IMR-90 (cell line): ENCODE results near the gene ARHGEF4. TPM values are rescaled to one million over a fixed set of nuclear protein-coding genes. Genes with fewer than 3 reads are reported as not detected.

Source experiments
- ATAC-seq: fragments of 200-7000 bp; cut with Tn5 transposase; 2 replicates; pipeline ENCODE4 v1.9.1; 2020; ENCODE audit warnings: low read depth, mild to moderate bottlenecking, moderate library complexity
- BruUV-seq: library from RNA; stranded (reverse); fragments of 400-500 nt; replicated peaks from 2 replicates; lab custom pipeline; 2021; lab: Mats Ljungman, UMichigan
- CTCF ChIA-PET: fragments of 300-600 bp; formaldehyde crosslinking; extraction: SDS; loops from one replicate; lab custom pipeline; 2021; ENCODE audit warnings: antibody characterized with exemption; lab: Yijun Ruan, JAX
- POLR2A ChIA-PET: fragments of 300-600 bp; sonication (Branson Sonifier 250); formaldehyde crosslinking; loops from one replicate; lab custom pipeline; 2022; ENCODE audit warnings: antibody characterized with exemption; ENCODE audit not compliant: unreplicated experiment; lab: Charles Lee
- DNase-seq: peaks from one replicate; pipeline ENCODE4 v3.0.0; 2013
- H2AFZ ChIP-seq: replicated peaks from 2 replicates; pipeline ENCODE3; 2013; ENCODE audit warnings: low read length, mild to moderate bottlenecking; ENCODE audit not compliant: poor library complexity
- H2AK5ac ChIP-seq: 2 replicates; pipeline ENCODE4 v1.6.1; 2013; ENCODE audit warnings: low read depth, low read length, inconsistent platforms
- H2AK9ac ChIP-seq: replicated peaks from 2 replicates; pipeline ENCODE3; 2013; ENCODE audit warnings: mild to moderate bottlenecking, low read depth, low read length, moderate library complexity; ENCODE audit not compliant: poor library complexity
- H2BK120ac ChIP-seq: 2 replicates; pipeline ENCODE4 v1.6.1; 2013; ENCODE audit warnings: low read depth, low read length, inconsistent platforms
- H2BK15ac ChIP-seq: 3 replicates; pipeline ENCODE4 v1.6.1; 2013; ENCODE audit warnings: low read depth, low read length, inconsistent platforms
- H2BK20ac ChIP-seq: 2 replicates; pipeline ENCODE4 v1.6.1; 2013; ENCODE audit warnings: low read depth, mild to moderate bottlenecking, inconsistent platforms, low read length, moderate library complexity
- H2BK5ac ChIP-seq: 2 replicates; pipeline ENCODE4 v1.6.1; 2013; ENCODE audit warnings: mild to moderate bottlenecking, low read depth, low read length, inconsistent platforms; ENCODE audit not compliant: poor library complexity, severe bottlenecking
- H3K14ac ChIP-seq: replicated peaks from 2 replicates; pipeline ENCODE4 v1.6.1; 2013; ENCODE audit warnings: low read depth, low read length, inconsistent platforms
- H3K18ac ChIP-seq: 2 replicates; pipeline ENCODE4 v1.6.1; 2013; ENCODE audit warnings: low read depth, low read length, control low read depth
- H3K23ac ChIP-seq: 2 replicates; pipeline ENCODE4 v1.6.1; 2013; ENCODE audit warnings: low read depth, low read length, inconsistent platforms
- H3K27ac ChIP-seq: 2 replicates; pipeline ENCODE4 v1.5.1; 2013; ENCODE audit warnings: mild to moderate bottlenecking, control low read depth, low read length; ENCODE audit not compliant: insufficient read depth
- H3K27me3 ChIP-seq: 2 replicates; pipeline ENCODE4 v1.6.1; 2013; ENCODE audit warnings: low read length; ENCODE audit not compliant: control insufficient read depth, insufficient read depth
- H3K36me3 ChIP-seq: 2 replicates; pipeline ENCODE4 v1.6.1; 2013; ENCODE audit warnings: low read length, mixed read lengths; ENCODE audit not compliant: control insufficient read depth, insufficient read depth
- H3K4ac ChIP-seq: 2 replicates; pipeline ENCODE4 v1.6.1; 2013; ENCODE audit warnings: low read depth, low read length, inconsistent platforms
- H3K4me1 ChIP-seq: 2 replicates; pipeline ENCODE4 v1.6.1; 2013; ENCODE audit warnings: low read length, mixed read lengths; ENCODE audit not compliant: control insufficient read depth, insufficient read depth
- H3K4me2 ChIP-seq: 2 replicates; pipeline ENCODE4 v1.6.1; 2013; ENCODE audit warnings: low read depth, mild to moderate bottlenecking, control low read depth, low read length, moderate library complexity
- H3K4me3 ChIP-seq: 2 replicates; pipeline ENCODE4 v1.5.1; 2013; ENCODE audit warnings: low read depth, mild to moderate bottlenecking, control low read depth, low read length, moderate library complexity; ENCODE audit not compliant: insufficient read depth
- H3K56ac ChIP-seq: 2 replicates; pipeline ENCODE4 v1.6.1; 2013; ENCODE audit warnings: low read length, inconsistent platforms; ENCODE audit not compliant: insufficient read depth; ENCODE audit errors: extremely low read depth
- H3K79me1 ChIP-seq, 2 experiments: 2 replicates each; pipeline ENCODE4 v1.6.1; 2013; ENCODE audit warnings: low read length in 2 of 2, inconsistent platforms in 1 of 2, low read depth in 1 of 2
- H3K9ac ChIP-seq: 2 replicates; pipeline ENCODE4 v1.6.1; 2013; ENCODE audit warnings: low read depth, low read length, control low read depth
- H3K9me1 ChIP-seq: 2 replicates; pipeline ENCODE4 v1.6.1; 2013; ENCODE audit warnings: low read length, inconsistent platforms; ENCODE audit not compliant: insufficient read depth
- H3K9me3 ChIP-seq: 2 replicates; pipeline ENCODE4 v1.6.1; 2013; ENCODE audit warnings: low read length; ENCODE audit not compliant: control insufficient read depth, insufficient read depth
- H4K20me1 ChIP-seq: 2 replicates; pipeline ENCODE4 v1.6.1; 2013; ENCODE audit warnings: low read length, inconsistent platforms; ENCODE audit not compliant: insufficient read depth
- H4K5ac ChIP-seq: 2 replicates; pipeline ENCODE4 v1.6.1; 2013; ENCODE audit warnings: mild to moderate bottlenecking, low read depth, low read length, control low read depth
- H4K8ac ChIP-seq, 2 experiments: 2 replicates each; pipeline ENCODE4 v1.6.1; 2013; ENCODE audit warnings: low read depth in 2 of 2, low read length in 2 of 2, control low read depth in 1 of 2, inconsistent platforms in 1 of 2
- H4K91ac ChIP-seq: 2 replicates; pipeline ENCODE4 v1.6.1; 2013; ENCODE audit warnings: low read depth, low read length, inconsistent platforms; ENCODE audit not compliant: insufficient read depth
- BHLHE40 ChIP-seq: fragments of 150-350 bp; IDR thresholded peaks from 2 replicates; pipeline ENCODE4 v1.6.1; 2016; ENCODE audit warnings: mild to moderate bottlenecking, low read depth, low read length
- CEBPB ChIP-seq: IDR thresholded peaks from 2 replicates; pipeline ENCODE4 v1.6.1; 2012; ENCODE audit warnings: low read depth, low read length, improper control_type of control experiment
- CHD1 ChIP-seq: IDR thresholded peaks from 2 replicates; pipeline ENCODE4 v1.6.1; 2012; ENCODE audit warnings: low read depth, low read length, improper control_type of control experiment
- FOS ChIP-seq: fragments of 150-350 bp; IDR thresholded peaks from 2 replicates; pipeline ENCODE4 v1.6.1; 2016; ENCODE audit warnings: low read depth, low read length
- MAFK ChIP-seq: IDR thresholded peaks from 2 replicates; pipeline ENCODE4 v1.6.1; 2012; ENCODE audit warnings: low read depth, low read length, improper control_type of control experiment
- MAZ ChIP-seq: IDR thresholded peaks from 2 replicates; pipeline ENCODE4 v1.6.1; 2012; ENCODE audit warnings: low read depth, mild to moderate bottlenecking, low read length, improper control_type of control experiment, moderate library complexity, borderline replicate concordance
- MXI1 ChIP-seq: IDR thresholded peaks from 2 replicates; pipeline ENCODE4 v1.6.1; 2012; ENCODE audit warnings: low read depth, mild to moderate bottlenecking, low read length, moderate library complexity, borderline replicate concordance
- NFE2L2 ChIP-seq: fragments of 150-350 bp; IDR thresholded peaks from 2 replicates; pipeline ENCODE4 v1.6.1; 2016; ENCODE audit warnings: low read depth, mild to moderate bottlenecking, low read length
- POLR2A ChIP-seq: IDR thresholded peaks from 2 replicates; pipeline ENCODE4 v1.6.1; 2012; ENCODE audit warnings: mild to moderate bottlenecking, low read depth, low read length
- RAD21 ChIP-seq: IDR thresholded peaks from 2 replicates; pipeline ENCODE4 v1.6.1; 2012; ENCODE audit warnings: low read length, improper control_type of control experiment
- RCOR1 ChIP-seq: IDR thresholded peaks from 2 replicates; pipeline ENCODE4 v1.6.1; 2012; ENCODE audit warnings: mild to moderate bottlenecking, low read length, improper control_type of control experiment; ENCODE audit not compliant: insufficient replicate concordance
- RFX5 ChIP-seq: IDR thresholded peaks from 2 replicates; pipeline ENCODE4 v1.8.0; 2012; ENCODE audit warnings: low read depth, mild to moderate bottlenecking, low read length, moderate library complexity
- SMC3 ChIP-seq: fragments of 150-350 bp; IDR thresholded peaks from 2 replicates; pipeline ENCODE4 v1.6.1; 2016; ENCODE audit warnings: low read depth, mild to moderate bottlenecking, antibody characterized with exemption, low read length, moderate library complexity
- WGBS, 2 experiments: methylation state at CpG; one replicate each; pipeline versions ENCODE4 v1.1.5 to v1.1.7; 2013; ENCODE audit warnings: missing lambda C conversion rate in 2 of 2; ENCODE audit not compliant: insufficient read length in 1 of 2; ENCODE audit errors: extremely low coverage in 2 of 2; 5-methylcytosine and 5-hydroxymethylcytosine counted together
- dilution Hi-C: fragments of 300-500 bp; cut with HindIII; formaldehyde crosslinking; loops from one replicate; pipeline ENCODE4 v1.14.3; 2018; ENCODE audit warnings: low sequenced_read_pairs; ENCODE audit not compliant: unreplicated experiment
- in situ Hi-C: fragments of 300-500 bp; cut with MboI; formaldehyde crosslinking; loops from 3 replicates; pipeline ENCODE4 v1.14.3; 2019; ENCODE audit warnings: low sequenced_read_pairs, inconsistent platforms, mixed read lengths
- intact Hi-C: fragments of 100-400 bp; cut with micrococcal nuclease; formaldehyde crosslinking; loops from 2 replicates; pipeline ENCODE4 v1.10.0; 2022
- polyA plus RNA-seq, 3 experiments: library from polyadenylated mRNA; depleted of rRNA; stranded (reverse); fragments of >200 nt; gene quantifications; 2 replicates each; pipeline ENCODE4 v1.2.3, GENCODE V29; 2012; ENCODE audit warnings: low replicate concordance in 1 of 3
- total RNA-seq: library from RNA; depleted of rRNA; stranded (reverse); fragments of >200 nt; gene quantifications from 2 replicates; pipeline ENCODE4 v1.2.3, GENCODE V29; 2012
- TF ChIP-seq, protein P1 (sequence below): fragments of 150-350 bp; IDR thresholded peaks from 2 replicates; pipeline ENCODE4 v1.6.1; 2016; ENCODE audit warnings: low read depth, mild to moderate bottlenecking, low read length, moderate library complexity, borderline replicate concordance
- TF ChIP-seq, protein P2 (sequence below): fragments of 150-350 bp; IDR thresholded peaks from 2 replicates; pipeline ENCODE4 v1.6.1; 2017; ENCODE audit warnings: mild to moderate bottlenecking, antibody characterized with exemption, low read length, low read depth
- TF ChIP-seq, protein P3 (sequence below): conservative IDR thresholded peaks from 2 replicates; pipeline ENCODE4 v1.5.1; 2012; ENCODE audit warnings: mild to moderate bottlenecking, low read depth, low read length, improper control_type of control experiment

ARHGEF4 gene
- total and polyA plus RNA-seq, 2 of the 4 experiments (the other 2 are of a cell fraction): 2.7 to 5.0 TPM

DNA sequence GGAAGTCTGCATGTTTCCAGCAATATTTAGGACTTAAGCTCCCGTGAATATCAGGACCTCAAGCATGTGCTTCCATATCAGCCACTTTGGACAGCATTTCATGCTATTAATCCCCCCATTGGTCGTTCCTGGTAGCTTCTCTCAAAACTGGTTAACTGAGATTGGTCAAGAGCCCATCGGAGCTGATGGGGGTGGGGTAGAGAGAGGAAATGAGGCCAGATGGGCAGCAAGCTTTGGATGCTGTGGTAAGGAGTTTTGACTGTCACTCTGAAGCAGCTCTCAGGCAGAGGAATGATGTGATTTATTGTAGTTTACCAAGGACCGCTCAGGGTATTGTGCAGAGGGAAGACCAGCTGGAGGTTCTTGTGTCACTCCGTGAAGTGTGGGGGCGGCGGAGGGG, 174.8 kb downstream of the ARHGEF4 start:
- in situ Hi-C loops (no loop called here), intact Hi-C loops (no loop called here), dilution Hi-C loops (no loop called here)
- Histone ChIP-seq H3K4me3 (no peak overlapping the region), H3K4me2 (no peak overlapping the region), H4K8ac (no peak overlapping the region), H2BK120ac (no peak overlapping the region), H2BK15ac (no peak overlapping the region), H3K79me1 (no peaks in the 10 kb centered on the region), H2BK5ac (no peak overlapping the region), H2AFZ (no peak overlapping the region), H3K36me3 (no peaks in the 10 kb centered on the region), H3K27ac (no peak overlapping the region), H4K5ac (no peak overlapping the region), H2AK9ac (no peak overlapping the region), H2BK20ac (no peak overlapping the region), H3K56ac (no peak overlapping the region), H3K18ac (no peak overlapping the region), H3K27me3 (peaks cover 9% of the 10 kb centered on the region), H3K23ac (no peak overlapping the region), H2AK5ac (no peak overlapping the region), H4K20me1 (no peaks in the 10 kb centered on the region), H3K9ac (no peak overlapping the region), H3K9me1 (no peaks in the 10 kb centered on the region), H3K9me3 (no peaks in the 10 kb centered on the region), H3K14ac (no peak overlapping the region), H4K91ac (no peak overlapping the region), H3K4ac (no peak overlapping the region), H3K4me1 (no peaks in the 10 kb centered on the region)
- BruUV-seq: no TSS peak
- TF ChIP-seq CHD1: no peak
- TF ChIP-seq, protein P1, sequence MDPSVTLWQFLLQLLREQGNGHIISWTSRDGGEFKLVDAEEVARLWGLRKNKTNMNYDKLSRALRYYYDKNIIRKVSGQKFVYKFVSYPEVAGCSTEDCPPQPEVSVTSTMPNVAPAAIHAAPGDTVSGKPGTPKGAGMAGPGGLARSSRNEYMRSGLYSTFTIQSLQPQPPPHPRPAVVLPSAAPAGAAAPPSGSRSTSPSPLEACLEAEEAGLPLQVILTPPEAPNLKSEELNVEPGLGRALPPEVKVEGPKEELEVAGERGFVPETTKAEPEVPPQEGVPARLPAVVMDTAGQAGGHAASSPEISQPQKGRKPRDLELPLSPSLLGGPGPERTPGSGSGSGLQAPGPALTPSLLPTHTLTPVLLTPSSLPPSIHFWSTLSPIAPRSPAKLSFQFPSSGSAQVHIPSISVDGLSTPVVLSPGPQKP: no peak
- no peak for TF ChIP-seq MAZ
- TF ChIP-seq MXI1: no peak
- TF ChIP-seq, protein P2, sequence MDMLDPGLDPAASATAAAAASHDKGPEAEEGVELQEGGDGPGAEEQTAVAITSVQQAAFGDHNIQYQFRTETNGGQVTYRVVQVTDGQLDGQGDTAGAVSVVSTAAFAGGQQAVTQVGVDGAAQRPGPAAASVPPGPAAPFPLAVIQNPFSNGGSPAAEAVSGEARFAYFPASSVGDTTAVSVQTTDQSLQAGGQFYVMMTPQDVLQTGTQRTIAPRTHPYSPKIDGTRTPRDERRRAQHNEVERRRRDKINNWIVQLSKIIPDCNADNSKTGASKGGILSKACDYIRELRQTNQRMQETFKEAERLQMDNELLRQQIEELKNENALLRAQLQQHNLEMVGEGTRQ: no peak
- no peak for TF ChIP-seq RFX5
- TF ChIP-seq RAD21: no peak
- no peak for TF ChIP-seq FOS
- TF ChIP-seq BHLHE40: no peak
- no peak for TF ChIP-seq CEBPB
- TF ChIP-seq RCOR1: no peak
- TF ChIP-seq, protein P3, sequence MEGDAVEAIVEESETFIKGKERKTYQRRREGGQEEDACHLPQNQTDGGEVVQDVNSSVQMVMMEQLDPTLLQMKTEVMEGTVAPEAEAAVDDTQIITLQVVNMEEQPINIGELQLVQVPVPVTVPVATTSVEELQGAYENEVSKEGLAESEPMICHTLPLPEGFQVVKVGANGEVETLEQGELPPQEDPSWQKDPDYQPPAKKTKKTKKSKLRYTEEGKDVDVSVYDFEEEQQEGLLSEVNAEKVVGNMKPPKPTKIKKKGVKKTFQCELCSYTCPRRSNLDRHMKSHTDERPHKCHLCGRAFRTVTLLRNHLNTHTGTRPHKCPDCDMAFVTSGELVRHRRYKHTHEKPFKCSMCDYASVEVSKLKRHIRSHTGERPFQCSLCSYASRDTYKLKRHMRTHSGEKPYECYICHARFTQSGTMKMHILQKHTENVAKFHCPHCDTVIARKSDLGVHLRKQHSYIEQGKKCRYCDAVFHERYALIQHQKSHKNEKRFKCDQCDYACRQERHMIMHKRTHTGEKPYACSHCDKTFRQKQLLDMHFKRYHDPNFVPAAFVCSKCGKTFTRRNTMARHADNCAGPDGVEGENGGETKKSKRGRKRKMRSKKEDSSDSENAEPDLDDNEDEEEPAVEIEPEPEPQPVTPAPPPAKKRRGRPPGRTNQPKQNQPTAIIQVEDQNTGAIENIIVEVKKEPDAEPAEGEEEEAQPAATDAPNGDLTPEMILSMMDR: no peak
- no peak for TF ChIP-seq MAFK
- no peak for TF ChIP-seq SMC3
- no peak for TF ChIP-seq POLR2A
- no peak for TF ChIP-seq NFE2L2
- ChIA-PET CTCF (no interaction called here), POLR2A (no interaction called here)
- ATAC-seq: no peak
- WGBS, 2 experiments: 58% methylated on average over 5 of the region's 7 CpGs; no CpG with 5 or more reads in 1 of the 2 experiments
- DNase-seq: no peak
